Fibroblast of lung (primary cell): Measurements from ENCODE around the gene OPTC. TPM values are rescaled to one million over a fixed set of nuclear protein-coding genes. Genes with fewer than 3 reads are reported as not detected.

Experiments
- DNase-seq, 2 donors: peaks; one replicate each; pipeline versions ENCODE4 v3.0.0 to v3.0.0-alpha.2; 2010; ENCODE audit warnings: low read depth in 2 of 2
- H2AFZ ChIP-seq: 2 replicates; pipeline ENCODE4 v1.5.1; 2012; ENCODE audit warnings: low read length, control low read depth, inconsistent platforms
- H3K27ac ChIP-seq: 2 replicates; pipeline ENCODE4 v1.5.1; 2011; ENCODE audit warnings: low read length, control low read depth; ENCODE audit not compliant: insufficient read depth
- H3K27me3 ChIP-seq: 2 replicates; pipeline ENCODE4 v1.5.1; 2011; ENCODE audit warnings: mild to moderate bottlenecking, low read length; ENCODE audit not compliant: control insufficient read depth, insufficient read depth
- H3K36me3 ChIP-seq: 2 replicates; pipeline ENCODE4 v1.5.1; 2011; ENCODE audit warnings: low read length; ENCODE audit not compliant: control insufficient read depth, insufficient read depth
- H3K4me1 ChIP-seq: 2 replicates; pipeline ENCODE4 v1.5.1; 2011; ENCODE audit warnings: low read length; ENCODE audit not compliant: control insufficient read depth, insufficient read depth; ENCODE audit errors: extremely low read depth
- H3K4me2 ChIP-seq: 2 replicates; pipeline ENCODE4 v1.5.1; 2011; ENCODE audit warnings: low read length, control low read depth; ENCODE audit not compliant: insufficient read depth; ENCODE audit errors: extremely low read depth
- H3K4me3 ChIP-seq, 4 experiments: fragments of 200-600 bp in 1 of 4; sonication (generic) in 1 of 4; replicated peaks in 1 of 4; 2 replicates each; pipeline ENCODE4 v1.5.1; 2011 to 2016; ENCODE audit warnings: low read length in 4 of 4, low read depth in 3 of 4, mild to moderate bottlenecking in 3 of 4, control low read depth in 2 of 4, inconsistent platforms in 1 of 4, mixed read lengths in 1 of 4; ENCODE audit not compliant: insufficient read depth in 1 of 4; ENCODE audit errors: control extremely low read depth in 1 of 4
- H3K79me2 ChIP-seq: 2 replicates; pipeline ENCODE4 v1.5.1; 2012; ENCODE audit warnings: mild to moderate bottlenecking, low read length, inconsistent platforms; ENCODE audit not compliant: control insufficient read depth, insufficient read depth
- H3K9ac ChIP-seq: 2 replicates; pipeline ENCODE4 v1.5.1; 2011; ENCODE audit warnings: mild to moderate bottlenecking, low read length, control low read depth; ENCODE audit not compliant: insufficient read depth
- H3K9me3 ChIP-seq: 2 replicates; pipeline ENCODE4 v1.5.1; 2012; ENCODE audit warnings: low read depth, low read length; ENCODE audit not compliant: control insufficient read depth, insufficient read depth
- H4K20me1 ChIP-seq: 2 replicates; pipeline ENCODE4 v1.5.1; 2011; ENCODE audit warnings: low read length; ENCODE audit not compliant: control insufficient read depth, insufficient read depth; ENCODE audit errors: extremely low read depth
- EZH2 ChIP-seq: IDR thresholded peaks from 2 replicates; pipeline ENCODE4 v1.5.1; 2012; ENCODE audit warnings: low read length, control low read depth, mild to moderate bottlenecking; ENCODE audit errors: missing control alignments
- polyA plus RNA-seq, 2 donors: library from polyadenylated mRNA; depleted of rRNA in 1 of 2; stranded (reverse) in 1 of 2; unstranded in 1 of 2; fragments of >200 nt; gene quantifications; 2 replicates each; pipeline ENCODE4 v1.2.1, GENCODE V29; 2011 to 2012; ENCODE audit warnings: missing spikeins in 1 of 2
- total RNA-seq: library from RNA; depleted of rRNA; stranded (reverse); fragments of >200 nt; gene quantifications from 2 replicates; pipeline ENCODE4 v1.2.1, GENCODE V29; 2014
- TF ChIP-seq, protein P1 (sequence below), 2 donors: IDR thresholded peaks in 1 of 2; conservative IDR thresholded peaks in 1 of 2; 1 replicate in 1 of 2; 2 replicates in 1 of 2; pipeline ENCODE4 v1.5.1; 2011 to 2012; ENCODE audit warnings: low read length in 2 of 2, control low read depth in 1 of 2, inconsistent platforms in 1 of 2, low read depth in 1 of 2, mild to moderate bottlenecking in 1 of 2

The OPTC gene
- total and polyA plus RNA-seq, 2 donors (not counting 1 experiment from before 2014, with no cell fraction given): not detected

DNA sequence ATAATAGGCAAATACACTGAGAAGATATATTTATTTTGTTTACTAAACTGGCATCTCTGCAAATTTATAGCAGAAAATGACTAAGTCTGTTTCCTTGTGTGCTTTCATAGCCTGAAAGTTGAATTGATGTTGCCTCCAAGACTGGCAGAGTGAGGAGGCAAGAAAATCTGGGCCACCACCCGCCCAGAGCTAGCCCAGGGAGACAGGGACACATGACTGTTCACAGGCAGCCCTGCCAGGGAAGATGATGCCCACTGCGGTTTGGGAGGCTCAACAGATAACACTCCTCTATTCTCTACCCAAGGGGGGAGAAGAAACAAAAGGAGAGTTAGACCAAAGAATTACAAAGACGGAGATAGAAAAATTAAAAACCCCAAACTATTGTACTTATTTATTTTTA lies 37.1 kb downstream of the OPTC start:
- no peaks in the 10 kb centered on the region for H4K20me1 ChIP-seq
- H3K4me3 ChIP-seq: no peak overlapping the region
- H3K27me3 ChIP-seq: no peaks in the 10 kb centered on the region
- H3K9me3 ChIP-seq: no peaks in the 10 kb centered on the region
- no peak for DNase-seq
- TF ChIP-seq, protein P1, sequence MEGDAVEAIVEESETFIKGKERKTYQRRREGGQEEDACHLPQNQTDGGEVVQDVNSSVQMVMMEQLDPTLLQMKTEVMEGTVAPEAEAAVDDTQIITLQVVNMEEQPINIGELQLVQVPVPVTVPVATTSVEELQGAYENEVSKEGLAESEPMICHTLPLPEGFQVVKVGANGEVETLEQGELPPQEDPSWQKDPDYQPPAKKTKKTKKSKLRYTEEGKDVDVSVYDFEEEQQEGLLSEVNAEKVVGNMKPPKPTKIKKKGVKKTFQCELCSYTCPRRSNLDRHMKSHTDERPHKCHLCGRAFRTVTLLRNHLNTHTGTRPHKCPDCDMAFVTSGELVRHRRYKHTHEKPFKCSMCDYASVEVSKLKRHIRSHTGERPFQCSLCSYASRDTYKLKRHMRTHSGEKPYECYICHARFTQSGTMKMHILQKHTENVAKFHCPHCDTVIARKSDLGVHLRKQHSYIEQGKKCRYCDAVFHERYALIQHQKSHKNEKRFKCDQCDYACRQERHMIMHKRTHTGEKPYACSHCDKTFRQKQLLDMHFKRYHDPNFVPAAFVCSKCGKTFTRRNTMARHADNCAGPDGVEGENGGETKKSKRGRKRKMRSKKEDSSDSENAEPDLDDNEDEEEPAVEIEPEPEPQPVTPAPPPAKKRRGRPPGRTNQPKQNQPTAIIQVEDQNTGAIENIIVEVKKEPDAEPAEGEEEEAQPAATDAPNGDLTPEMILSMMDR (conservative IDR thresholded peaks at IDR 0.05 in 1 of 2, IDR thresholded peaks at IDR 0.05 in 1 of 2; ENCODE audit: low read depth in 1 of 2, low read length in 2 of 2): no peak
- no peak for TF ChIP-seq EZH2
- H3K9ac ChIP-seq: no peak overlapping the region
- no peak overlapping the region for H3K4me2 ChIP-seq
- no peaks in the 10 kb centered on the region for H3K79me2 ChIP-seq
- peaks cover 16% of the 10 kb centered on the region for H3K4me1 ChIP-seq
- no peaks in the 10 kb centered on the region for H3K36me3 ChIP-seq
- no peak overlapping the region for H2AFZ ChIP-seq
- H3K27ac ChIP-seq: no peak overlapping the region

DNA sequence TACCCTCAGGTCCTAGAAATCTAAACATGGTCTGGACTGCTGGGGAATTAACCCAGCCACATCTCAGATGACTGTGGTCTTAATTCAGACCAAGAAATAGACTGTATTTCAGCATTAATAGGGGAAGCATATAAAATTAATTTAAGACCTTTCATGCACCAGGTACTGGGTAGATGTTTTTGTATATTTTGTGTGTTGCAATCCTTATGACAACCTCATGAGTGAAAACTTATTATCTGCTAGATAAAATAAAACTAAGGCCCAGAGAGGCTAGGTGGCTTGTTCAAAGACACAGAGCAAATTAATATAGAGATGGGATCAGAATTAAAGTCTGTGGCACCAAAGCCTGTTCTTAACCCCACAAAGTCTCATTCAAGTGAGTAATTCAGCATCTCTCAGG lies 40.1 kb downstream of the OPTC start:
- Histone ChIP-seq H3K9me3 (no peaks in the 10 kb centered on the region), H3K27ac (peak overlapping the region; percentile 48), H3K4me3 (no peak overlapping the region), H3K4me2 (peak overlapping the region; percentile 37), H4K20me1 (no peaks in the 10 kb centered on the region), H3K4me1 (peaks cover 29% of the 10 kb centered on the region), H3K9ac (no peak overlapping the region), H3K79me2 (no peaks in the 10 kb centered on the region), H3K27me3 (no peaks in the 10 kb centered on the region), H2AFZ (no peak overlapping the region), H3K36me3 (no peaks in the 10 kb centered on the region)
- TF ChIP-seq EZH2: no peak
- TF ChIP-seq, protein P1 (conservative IDR thresholded peaks at IDR 0.05 in 1 of 2, IDR thresholded peaks at IDR 0.05 in 1 of 2; ENCODE audit: low read depth in 1 of 2, low read length in 2 of 2): no peak
- no peak for DNase-seq

DNA sequence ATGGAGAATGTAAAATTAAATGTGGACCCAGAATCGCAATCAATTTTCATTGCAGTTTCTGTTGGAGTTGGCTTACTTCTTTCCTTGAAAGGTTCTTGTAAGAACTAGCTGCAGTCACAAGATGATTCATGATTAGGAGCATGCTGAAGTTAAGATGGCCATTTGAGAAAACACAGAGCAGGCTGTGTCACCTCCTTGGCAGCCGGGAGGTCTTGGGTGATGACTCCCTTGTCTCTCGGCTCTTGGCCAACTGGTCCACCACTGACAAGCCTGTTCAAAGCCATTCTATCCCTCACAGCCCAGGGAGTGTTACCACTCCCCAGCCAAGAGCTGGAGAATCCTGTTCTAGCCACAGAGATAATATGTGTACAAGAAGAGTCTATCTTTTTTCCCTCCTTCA lies 40.6 kb downstream of the OPTC start:
- H3K9me3 ChIP-seq: no peaks in the 10 kb centered on the region
- H3K36me3 ChIP-seq: no peaks in the 10 kb centered on the region
- no peak overlapping the region for H3K4me3 ChIP-seq
- H3K27ac ChIP-seq: peak overlapping the region; percentile 48
- TF ChIP-seq, protein P1 (conservative IDR thresholded peaks at IDR 0.05 in 1 of 2, IDR thresholded peaks at IDR 0.05 in 1 of 2; ENCODE audit: low read depth in 1 of 2, low read length in 2 of 2): no peak
- no peak for TF ChIP-seq EZH2
- no peak overlapping the region for H3K9ac ChIP-seq
- H4K20me1 ChIP-seq: no peaks in the 10 kb centered on the region
- peak; percentile 82 to 98 for DNase-seq
- peak overlapping the region; percentile 37 for H3K4me2 ChIP-seq
- H3K4me1 ChIP-seq: peaks cover 29% of the 10 kb centered on the region
- no peaks in the 10 kb centered on the region for H3K79me2 ChIP-seq
- H3K27me3 ChIP-seq: no peaks in the 10 kb centered on the region
- H2AFZ ChIP-seq: no peak overlapping the region
